Testis (tissue), 3 donors: ENCODE results near the gene LUC7L2. TPM values are rescaled to one million over a fixed set of nuclear protein-coding genes. Genes with fewer than 3 reads are reported as not detected.
"Not testable (repeated sequence)": the region's sequence is repeated elsewhere in the genome, so short reads cannot be mapped to it uniquely, and the experiment has no call there.

Experiments used
- DNase-seq: peaks from one replicate; pipeline ENCODE4 v3.0.0-alpha.2; 2019
- H3K27ac ChIP-seq, 2 donors: fragments of 200-600 bp; sonication (generic); one replicate each; pipeline ENCODE4 v1.5.1; 2019
- H3K27me3 ChIP-seq: fragments of 200-600 bp; sonication (generic); one replicate; pipeline ENCODE4 v1.5.1; 2019
- H3K36me3 ChIP-seq: fragments of 200-600 bp; sonication (generic); one replicate; pipeline ENCODE4 v1.5.1; 2017; ENCODE audit warnings: low read depth; ENCODE audit errors: missing control alignments
- H3K4me1 ChIP-seq: fragments of 200-600 bp; sonication (generic); one replicate; pipeline ENCODE4 v1.5.1; 2019
- H3K4me3 ChIP-seq, 2 donors: fragments of 200-600 bp; sonication (generic); one replicate each; pipeline ENCODE4 v1.5.1; 2017 to 2019
- H3K9me3 ChIP-seq: fragments of 200-600 bp; sonication (generic); one replicate; pipeline ENCODE4 v1.5.1; 2017
- POLR2A ChIP-seq: fragments of 450-650 bp; IDR thresholded peaks from one replicate; pipeline ENCODE4 v1.6.1; 2017; ENCODE audit warnings: antibody characterized with exemption, mild to moderate bottlenecking, moderate library complexity
- WGBS, 2 donors: methylation state at CpG; one replicate each; pipeline ENCODE4 v1.1.5; 2018; 5-methylcytosine and 5-hydroxymethylcytosine counted together
- intact Hi-C: fragments of 100-400 bp; cut with DNase I; formaldehyde crosslinking; loops from one replicate; pipeline ENCODE4 v1.15.1; 2023; ENCODE audit warnings: low total_unique reads
- polyA plus RNA-seq: library from polyadenylated mRNA; stranded (reverse); fragments of 350-450 nt; fragmentation: Illumina TruSeq; extraction: RNeasy Lipid Tissue Mini Kit (QIAGEN cat#74804); gene quantifications from one replicate; pipeline ENCODE4 v1.2.3, GENCODE V29; 2014; ENCODE audit warnings: low read depth, low replicate concordance; ENCODE audit not compliant: insufficient read depth
- total RNA-seq, 2 donors: library from RNA; depleted of rRNA; stranded (reverse); fragments of >200 nt; gene quantifications; one replicate each; pipeline ENCODE4 v1.2.3, GENCODE V29; 2016
- TF ChIP-seq, protein P1 (sequence below), 3 experiments: fragments of 450-650 bp in 2 of 3; fragments of 200-600 bp in 1 of 3; sonication (generic) in 1 of 3; IDR thresholded peaks; one replicate each; pipeline ENCODE4 v1.5.1; 2016 to 2019; ENCODE audit warnings: antibody characterized with exemption in 3 of 3, mild to moderate bottlenecking in 2 of 3, moderate library complexity in 1 of 3

LUC7L2 gene
- total and polyA plus RNA-seq, 3 donors from 2014 or later = 73.2 to 136 (median 109) TPM

DNA sequence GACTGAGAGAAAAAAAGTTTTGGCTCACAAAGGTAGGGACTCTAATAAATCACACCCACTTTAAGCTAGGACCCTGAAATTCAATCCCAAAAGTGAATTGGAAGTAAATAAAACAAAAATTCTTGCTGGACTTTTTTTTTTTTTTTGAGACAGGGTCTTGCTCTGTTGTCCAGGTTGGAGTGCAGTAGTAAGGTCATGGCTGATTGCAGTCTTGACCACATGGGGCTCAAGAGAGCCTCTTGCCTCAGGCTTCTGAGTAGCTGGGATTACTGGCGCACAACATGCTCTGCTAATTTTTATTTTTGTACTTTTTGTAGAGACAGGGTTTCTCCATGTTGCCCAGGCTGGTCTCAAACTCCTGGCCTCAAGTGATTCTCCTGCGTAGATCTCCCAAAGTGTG, 5.0 kb upstream of the LUC7L2 start:
- no peaks in the 10 kb centered on the region for H3K4me1 ChIP-seq
- H3K27ac ChIP-seq = no peak overlapping the region
- no peaks in the 10 kb centered on the region for H3K9me3 ChIP-seq
- intact Hi-C loops = no loop called here
- H3K36me3 ChIP-seq = no peaks in the 10 kb centered on the region
- no peak overlapping the region for H3K4me3 ChIP-seq
- 93 to 100% methylated on average over 2 of the region's 2 CpGs for WGBS, 2 donors
- no peak for TF ChIP-seq POLR2A
- TF ChIP-seq, protein P1, sequence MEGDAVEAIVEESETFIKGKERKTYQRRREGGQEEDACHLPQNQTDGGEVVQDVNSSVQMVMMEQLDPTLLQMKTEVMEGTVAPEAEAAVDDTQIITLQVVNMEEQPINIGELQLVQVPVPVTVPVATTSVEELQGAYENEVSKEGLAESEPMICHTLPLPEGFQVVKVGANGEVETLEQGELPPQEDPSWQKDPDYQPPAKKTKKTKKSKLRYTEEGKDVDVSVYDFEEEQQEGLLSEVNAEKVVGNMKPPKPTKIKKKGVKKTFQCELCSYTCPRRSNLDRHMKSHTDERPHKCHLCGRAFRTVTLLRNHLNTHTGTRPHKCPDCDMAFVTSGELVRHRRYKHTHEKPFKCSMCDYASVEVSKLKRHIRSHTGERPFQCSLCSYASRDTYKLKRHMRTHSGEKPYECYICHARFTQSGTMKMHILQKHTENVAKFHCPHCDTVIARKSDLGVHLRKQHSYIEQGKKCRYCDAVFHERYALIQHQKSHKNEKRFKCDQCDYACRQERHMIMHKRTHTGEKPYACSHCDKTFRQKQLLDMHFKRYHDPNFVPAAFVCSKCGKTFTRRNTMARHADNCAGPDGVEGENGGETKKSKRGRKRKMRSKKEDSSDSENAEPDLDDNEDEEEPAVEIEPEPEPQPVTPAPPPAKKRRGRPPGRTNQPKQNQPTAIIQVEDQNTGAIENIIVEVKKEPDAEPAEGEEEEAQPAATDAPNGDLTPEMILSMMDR (IDR thresholded peaks at IDR 0.05) = no peak
- no peak for DNase-seq
- no peaks in the 10 kb centered on the region for H3K27me3 ChIP-seq

DNA sequence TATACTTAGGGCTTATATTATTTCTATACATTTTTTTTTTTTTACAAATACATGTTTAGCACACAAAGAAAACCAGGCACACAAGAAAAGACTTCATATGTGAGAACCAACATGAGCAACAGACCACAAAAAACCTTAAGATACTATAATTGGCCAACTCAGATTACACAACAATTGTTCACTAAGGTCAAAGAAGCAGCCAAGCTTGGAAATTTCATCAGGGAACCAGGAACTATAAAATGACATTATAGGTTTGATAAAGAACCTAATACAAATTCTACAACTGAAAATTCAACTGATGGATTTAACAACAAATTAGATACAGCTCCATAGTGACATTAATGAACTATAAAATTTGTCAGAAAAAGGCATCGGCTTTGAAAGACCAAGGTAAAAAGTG, 4.4 kb upstream of the LUC7L2 start:
- Histone ChIP-seq H3K27ac (no peak overlapping the region), H3K36me3 (no peaks in the 10 kb centered on the region), H3K4me1 (no peaks in the 10 kb centered on the region), H3K9me3 (no peaks in the 10 kb centered on the region), H3K27me3 (no peaks in the 10 kb centered on the region), H3K4me3 (no peak overlapping the region)
- no peak for TF ChIP-seq POLR2A
- TF ChIP-seq, protein P1 (IDR thresholded peaks at IDR 0.05) = no peak
- WGBS, 2 donors = 96 to 100% methylated on average over 1 of the region's 1 CpG
- intact Hi-C loops = no loop called here
- no peak for DNase-seq

GRCh38 chr7:139357729-139358506, 1.8 kb upstream of the LUC7L2 start:
- H3K27me3 ChIP-seq, H3K36me3 ChIP-seq, DNase-seq, intact Hi-C loops, H3K9me3 ChIP-seq: not testable (repeated sequence)
- Histone ChIP-seq H3K4me1 (peaks cover 13% of the 10 kb centered on the region), H3K27ac (peak overlapping the region; percentile 99 to 100), H3K4me3 (peak overlapping the region; percentile 91 to 97)
- 61 to 80% methylated on average over 24 to 27 of the region's 27 CpGs for WGBS, 2 donors

DNA sequence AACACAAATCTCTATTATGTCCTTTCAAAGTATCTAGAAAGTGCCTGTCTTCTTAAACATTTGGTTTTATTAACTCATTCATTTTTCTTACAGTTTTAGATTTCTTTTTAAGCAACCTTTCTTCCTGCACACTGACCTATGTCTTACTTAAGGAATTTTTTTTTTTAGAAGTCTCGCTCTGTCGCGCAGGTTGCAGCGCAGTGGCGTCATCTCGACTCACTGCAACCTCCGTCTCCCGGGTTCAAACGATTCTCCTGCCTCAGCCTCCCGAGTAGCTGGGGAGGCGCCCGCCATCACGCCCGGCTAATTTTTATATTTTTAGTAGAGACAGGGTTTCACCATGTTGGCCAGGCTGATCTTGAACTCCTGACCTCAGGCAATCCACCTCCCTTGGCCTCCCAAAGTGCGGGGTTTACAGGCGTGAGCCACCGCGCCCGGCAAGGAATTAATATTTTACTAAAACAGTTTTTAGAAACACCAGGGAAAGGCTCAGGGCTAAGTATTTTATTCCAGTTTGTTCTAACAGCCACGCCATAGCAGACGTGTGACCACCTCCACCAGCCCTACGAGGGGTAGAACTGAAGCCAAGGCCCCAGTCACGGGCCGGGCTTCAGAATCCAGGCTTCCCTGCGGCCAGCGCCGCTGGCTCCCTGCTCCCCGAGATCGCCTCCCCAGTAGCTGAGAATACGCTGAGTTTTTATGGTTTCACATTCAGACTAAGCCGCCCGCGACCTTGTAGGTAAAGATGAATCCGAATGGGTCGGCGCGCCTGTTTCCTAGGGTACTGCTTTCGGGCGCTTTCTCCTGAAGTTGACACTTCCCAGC, 941 bp upstream of the LUC7L2 start:
- H3K9me3 ChIP-seq = no peaks in the 10 kb centered on the region
- WGBS, 2 donors = 3 to 4% methylated on average over 37 to 39 of the region's 39 CpGs
- no peaks in the 10 kb centered on the region for H3K27me3 ChIP-seq
- peak overlapping the region; percentile 99 to 100 for H3K27ac ChIP-seq
- intact Hi-C loops = no loop called here
- TF ChIP-seq, protein P1 (IDR thresholded peaks at IDR 0.05) = no peak
- no peak for TF ChIP-seq POLR2A
- DNase-seq = peak; percentile 24
- peak overlapping the region; percentile 91 to 97 for H3K4me3 ChIP-seq
- H3K36me3 ChIP-seq = no peaks in the 10 kb centered on the region
- peaks cover 21% of the 10 kb centered on the region for H3K4me1 ChIP-seq

DNA sequence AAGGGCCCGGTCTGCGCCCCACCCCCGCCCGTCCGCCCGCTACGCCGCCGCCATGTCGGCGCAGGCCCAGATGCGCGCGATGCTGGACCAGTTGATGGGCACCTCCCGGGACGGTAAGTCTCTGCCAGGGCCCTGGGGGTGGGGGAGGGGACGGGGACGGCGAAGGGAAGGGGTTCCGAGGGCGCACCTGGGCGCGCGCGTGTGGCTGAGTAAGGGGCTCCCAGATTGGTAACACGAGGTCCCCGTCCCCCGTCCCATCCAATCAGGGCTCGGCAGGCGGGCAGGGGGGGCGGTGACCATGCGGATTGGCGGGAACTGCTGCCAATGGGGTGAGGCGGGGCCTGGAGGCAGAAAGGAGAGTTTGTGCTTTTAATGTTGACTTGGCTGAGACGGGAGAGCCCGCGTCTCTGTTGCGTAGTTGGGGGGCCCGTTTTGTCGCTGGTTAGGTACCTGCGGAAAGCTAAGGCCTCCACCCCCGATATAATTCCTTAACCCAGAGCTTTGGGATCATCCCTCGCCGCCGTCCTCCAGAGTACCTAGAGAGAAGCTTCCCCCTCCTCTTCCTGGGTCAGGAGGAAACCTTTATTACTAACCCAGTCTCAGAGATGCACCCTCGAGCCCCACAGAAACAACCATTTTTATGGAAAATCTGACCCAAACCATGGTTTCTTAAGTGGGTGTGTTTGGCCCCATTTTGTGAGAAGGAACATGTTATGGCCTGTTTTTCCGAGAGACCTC, 685 bp downstream of the LUC7L2 start:
- H3K4me1 ChIP-seq = peaks cover 34% of the 10 kb centered on the region
- H3K9me3 ChIP-seq = no peaks in the 10 kb centered on the region
- H3K27ac ChIP-seq = peak overlapping the region; percentile 99 to 100
- 0% methylated on average over 10 to 22 of the region's 47 CpGs for WGBS, 2 donors
- DNase-seq = peak; percentile 98
- H3K36me3 ChIP-seq = no peaks in the 10 kb centered on the region
- H3K4me3 ChIP-seq = peak overlapping the region; percentile 91 to 97
- no peaks in the 10 kb centered on the region for H3K27me3 ChIP-seq
- intact Hi-C loops = no loop called here
- TF ChIP-seq POLR2A = peak; percentile 79
- TF ChIP-seq, protein P1 (IDR thresholded peaks at IDR 0.05) = no peak
